SK-N-MC (cell line): ENCODE measurements around the gene GRIA1.

Experiments
- FOXP2 ChIP-seq: optimal IDR thresholded peaks from 2 replicates; pipeline ENCODE3; 2011; ENCODE audit warnings: mild to moderate bottlenecking, moderate library complexity; ENCODE audit not compliant: insufficient read depth; ENCODE audit errors: extremely low read length, control extremely low read depth
- POLR2AphosphoS5 ChIP-seq: IDR thresholded peaks from 2 replicates; pipeline ENCODE4 v1.6.1; 2012; ENCODE audit warnings: mild to moderate bottlenecking, low read depth, low read length, borderline replicate concordance

DNA sequence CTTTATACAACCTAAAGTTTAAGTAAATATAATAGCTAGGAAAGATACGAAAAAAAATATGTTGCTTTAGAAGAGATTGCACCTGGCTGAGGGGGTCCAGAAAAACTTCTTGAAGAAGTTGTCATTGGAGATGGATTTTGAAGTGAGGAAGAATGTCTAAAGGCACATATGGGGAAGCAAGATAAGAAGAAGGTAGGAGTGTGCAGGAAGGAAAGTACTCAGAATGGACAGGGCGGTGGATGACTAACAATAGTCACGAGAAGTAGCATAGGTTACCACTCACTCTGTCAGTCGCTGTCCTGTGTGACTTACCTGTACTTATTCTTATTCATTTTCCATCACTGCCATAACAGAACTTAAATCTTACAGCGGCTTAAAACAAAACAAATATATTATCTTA, 251.6 kb downstream of the GRIA1 start:
- no peak for TF ChIP-seq FOXP2
- no peak for TF ChIP-seq POLR2AphosphoS5
